H9 (cell line): ENCODE measurements around the gene DNAJC17. TPM values are rescaled to one million over a fixed set of nuclear protein-coding genes. Genes with fewer than 3 reads are reported as not detected.

Experiments
- DNase-seq: peaks from one replicate; pipeline ENCODE4 v3.0.0-alpha.2; 2017
- H2AFZ ChIP-seq: one replicate; pipeline ENCODE4 v1.6.1; 2013; ENCODE audit warnings: mild to moderate bottlenecking, low read length, control low read depth, moderate library complexity
- H2AK5ac ChIP-seq: 2 replicates; pipeline ENCODE4 v1.6.1; 2013; ENCODE audit warnings: low read length, control low read depth, mixed read lengths; ENCODE audit not compliant: insufficient read length
- H2BK120ac ChIP-seq: one replicate; pipeline ENCODE4 v1.6.1; 2013; ENCODE audit warnings: low read depth, mild to moderate bottlenecking, low read length, control low read depth, inconsistent platforms; ENCODE audit not compliant: poor library complexity, severe bottlenecking
- H2BK12ac ChIP-seq: 2 replicates; pipeline ENCODE4 v1.6.1; 2013; ENCODE audit warnings: low read length, control low read depth, mixed read lengths, low read depth; ENCODE audit not compliant: insufficient read length
- H2BK15ac ChIP-seq: 2 replicates; pipeline ENCODE4 v1.6.1; 2013; ENCODE audit warnings: low read depth, low read length, control low read depth
- H2BK20ac ChIP-seq: one replicate; pipeline ENCODE4 v1.6.1; 2013; ENCODE audit warnings: low read depth, mild to moderate bottlenecking, low read length, control low read depth, inconsistent platforms; ENCODE audit not compliant: poor library complexity, severe bottlenecking
- H2BK5ac ChIP-seq: 2 replicates; pipeline ENCODE4 v1.6.1; 2013; ENCODE audit warnings: low read length, control low read depth, mixed read lengths; ENCODE audit not compliant: insufficient read length
- H3K14ac ChIP-seq: 2 replicates; pipeline ENCODE4 v1.6.1; 2013; ENCODE audit warnings: low read length, control low read depth; ENCODE audit not compliant: insufficient read depth
- H3K18ac ChIP-seq: 2 replicates; pipeline ENCODE4 v1.6.1; 2013; ENCODE audit warnings: low read depth, mild to moderate bottlenecking, mixed read lengths, low read length, control low read depth; ENCODE audit not compliant: insufficient read length
- H3K23ac ChIP-seq: 2 replicates; pipeline ENCODE4 v1.6.1; 2013; ENCODE audit warnings: low read length, control low read depth, mixed read lengths, low read depth; ENCODE audit not compliant: insufficient read length
- H3K23me2 ChIP-seq: 2 replicates; pipeline ENCODE4 v1.6.1; 2013; ENCODE audit warnings: low read depth, mild to moderate bottlenecking, mixed read lengths, low read length, control low read depth; ENCODE audit not compliant: insufficient read length, poor library complexity, severe bottlenecking
- H3K27ac ChIP-seq: 2 replicates; pipeline ENCODE4 v1.5.1; 2013; ENCODE audit warnings: low read length, control low read depth, mixed read lengths, low read depth; ENCODE audit not compliant: insufficient read length
- H3K27me3 ChIP-seq: 2 replicates; pipeline ENCODE4 v1.6.1; 2013; ENCODE audit warnings: low read length, control low read depth, inconsistent platforms; ENCODE audit not compliant: insufficient read depth
- H3K4ac ChIP-seq: 2 replicates; pipeline ENCODE4 v1.6.1; 2013; ENCODE audit warnings: low read depth, mild to moderate bottlenecking, control low read depth, inconsistent platforms, low read length, moderate library complexity
- H3K4me1 ChIP-seq: 2 replicates; pipeline ENCODE4 v1.6.1; 2013; ENCODE audit warnings: low read length, control low read depth, inconsistent platforms; ENCODE audit not compliant: insufficient read depth
- H3K4me2 ChIP-seq: 2 replicates; pipeline ENCODE4 v1.6.1; 2013; ENCODE audit warnings: low read length, control low read depth, mixed read lengths; ENCODE audit not compliant: insufficient read length, insufficient read depth
- H3K56ac ChIP-seq: 2 replicates; pipeline ENCODE4 v1.6.1; 2013; ENCODE audit warnings: low read depth, mild to moderate bottlenecking, mixed read lengths, low read length, control low read depth; ENCODE audit not compliant: insufficient read length
- H3K79me1 ChIP-seq: 2 replicates; pipeline ENCODE4 v1.6.1; 2013; ENCODE audit warnings: low read depth, mild to moderate bottlenecking, moderate library complexity, low read length, control low read depth, inconsistent platforms; ENCODE audit not compliant: insufficient read depth, poor library complexity, severe bottlenecking
- H3K79me2 ChIP-seq: 2 replicates; pipeline ENCODE4 v1.6.1; 2013; ENCODE audit warnings: low read length, control low read depth, inconsistent platforms; ENCODE audit not compliant: insufficient read depth
- H3K9ac ChIP-seq: 2 replicates; pipeline ENCODE4 v1.6.1; 2013; ENCODE audit warnings: low read length, control low read depth, mixed read lengths; ENCODE audit not compliant: insufficient read length; ENCODE audit errors: extremely low read depth
- H3K9me3 ChIP-seq: one replicate; pipeline ENCODE4 v1.6.1; 2013; ENCODE audit warnings: low read depth, low read length, inconsistent platforms; ENCODE audit not compliant: control insufficient read depth
- H3T11ph ChIP-seq: one replicate; pipeline ENCODE4 v1.6.1; 2013; ENCODE audit warnings: mild to moderate bottlenecking, low read length, control low read depth, inconsistent platforms
- H4K20me1 ChIP-seq: one replicate; pipeline ENCODE4 v1.6.1; 2013; ENCODE audit not compliant: control insufficient read depth, insufficient read length, insufficient read depth
- H4K5ac ChIP-seq: 2 replicates; pipeline ENCODE4 v1.6.1; 2013; ENCODE audit warnings: low read depth, mild to moderate bottlenecking, mixed read lengths, low read length, control low read depth; ENCODE audit not compliant: insufficient read length
- H4K8ac ChIP-seq: replicated peaks from 2 replicates; pipeline ENCODE4 v1.6.1; 2013; ENCODE audit warnings: low read length, control low read depth, mixed read lengths, low read depth; ENCODE audit not compliant: insufficient read length
- H4K91ac ChIP-seq: 2 replicates; pipeline ENCODE4 v1.6.1; 2013; ENCODE audit warnings: low read depth, mild to moderate bottlenecking, moderate library complexity, mixed read lengths, low read length, control low read depth; ENCODE audit not compliant: insufficient read length
- H3K27ac Mint-ChIP-seq, 3 experiments: 2 replicates in 2 of 3; 3 replicates in 1 of 3; pipeline ENCODE4 v1.8.0; 2020 to 2021; ENCODE audit warnings: mixed read lengths in 3 of 3, mild to moderate bottlenecking in 1 of 3, moderate library complexity in 1 of 3
- H3K27me3 Mint-ChIP-seq: 2 replicates; pipeline ENCODE4 v1.8.0; 2021; ENCODE audit warnings: low read depth, mild to moderate bottlenecking, moderate library complexity, mixed read lengths
- H3K36me3 Mint-ChIP-seq, 3 experiments: 2 replicates in 2 of 3; 3 replicates in 1 of 3; pipeline ENCODE4 v1.8.0; 2020 to 2021; ENCODE audit warnings: low read depth in 3 of 3, mixed read lengths in 3 of 3; ENCODE audit not compliant: insufficient read depth in 1 of 3
- H3K4me1 Mint-ChIP-seq, 2 experiments: 2 replicates each; pipeline ENCODE4 v1.8.0; 2020; ENCODE audit warnings: mixed read lengths in 2 of 2
- H3K4me3 Mint-ChIP-seq, 2 experiments: 2 replicates in 1 of 2; 3 replicates in 1 of 2; pipeline ENCODE4 v1.8.0; 2020 to 2021; ENCODE audit warnings: mild to moderate bottlenecking in 2 of 2, mixed read lengths in 2 of 2, moderate library complexity in 1 of 2
- H3K9me3 Mint-ChIP-seq, 2 experiments: 2 replicates in 1 of 2; 3 replicates in 1 of 2; pipeline ENCODE4 v1.8.0; 2020; ENCODE audit warnings: mild to moderate bottlenecking in 2 of 2, mixed read lengths in 2 of 2, moderate library complexity in 1 of 2
- WGBS: extraction: QIAGEN DNeasy Blood & Tissue Kit; methylation state at CpG from one replicate; pipeline ENCODE4 v1.1.7; 2013; ENCODE audit warnings: missing lambda C conversion rate, low lambda C conversion rate, mixed read lengths; ENCODE audit not compliant: insufficient read length; ENCODE audit errors: extremely low coverage; 5-methylcytosine and 5-hydroxymethylcytosine counted together
- total RNA-seq: library from RNA; stranded (reverse); gene quantifications from 2 replicates; pipeline ENCODE4 v1.2.1, GENCODE V29; 2021
- TF ChIP-seq, protein P1 (sequence below): fragments of 200-600 bp; sonication (generic); conservative IDR thresholded peaks from 3 replicates; pipeline ENCODE4 v1.8.0; 2021; ENCODE audit warnings: antibody characterized with exemption, mild to moderate bottlenecking

Gene DNAJC17
- total RNA-seq, 1 experiment from 2014 or later: 38.3 TPM

DNA sequence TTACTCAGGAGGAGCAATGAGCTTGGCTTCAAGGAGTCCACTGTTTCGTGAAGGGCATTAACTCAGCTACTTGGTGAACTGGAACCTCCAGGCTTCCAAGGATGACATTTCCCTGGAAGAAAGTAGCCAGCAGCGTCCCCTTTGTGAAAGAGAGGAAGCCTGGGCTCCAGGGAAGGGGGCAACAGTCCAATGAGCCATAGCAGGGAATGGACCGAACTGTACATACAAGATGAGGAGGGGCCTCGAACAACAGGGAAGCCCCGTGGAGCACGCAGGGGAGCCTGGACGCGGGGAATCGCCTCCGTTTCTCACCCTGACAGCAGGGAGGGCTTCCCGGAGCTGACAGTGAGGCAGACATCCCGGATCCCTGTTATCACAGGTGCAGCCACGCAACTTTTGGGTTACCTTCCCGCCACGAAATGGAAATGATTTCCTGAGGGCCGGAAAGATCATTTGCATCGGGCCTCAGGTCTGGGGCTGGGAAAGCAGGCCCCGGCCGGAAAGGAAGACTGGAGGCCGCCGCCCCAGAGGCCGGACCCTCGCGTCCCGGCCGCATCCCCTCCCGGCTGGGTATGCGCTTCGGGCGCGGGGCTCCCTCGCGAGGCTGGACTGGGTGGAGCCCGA lies 36.1 kb upstream of the DNAJC17 start:
- Histone ChIP-seq H3K9ac (peak overlapping the region; percentile 56), H3K4me1 (peaks cover 17% of the 10 kb centered on the region), H3K56ac (no peak overlapping the region), H2AK5ac (no peak overlapping the region), H3K79me1 (peaks cover 5% of the 10 kb centered on the region), H3K18ac (no peak overlapping the region), H2BK5ac (no peak overlapping the region), H4K91ac (no peak overlapping the region), H2BK15ac (no peak overlapping the region), H3K23me2 (peaks cover 11% of the 10 kb centered on the region), H2BK120ac (no peak overlapping the region), H2AFZ (no peak overlapping the region), H3K79me2 (peaks cover 8% of the 10 kb centered on the region; the same call in 1 of the 2 replicates), H3K9me3 (no peaks in the 10 kb centered on the region), H2BK20ac (no peak overlapping the region), H3K14ac (peak overlapping the region; percentile 34; the same call in 1 of the 2 replicates), H3K4ac (no peak overlapping the region), H3K27ac (no peak overlapping the region), H3K4me2 (peak overlapping the region; percentile 71), H3K23ac (no peak overlapping the region), H4K20me1 (no peaks in the 10 kb centered on the region), H4K5ac (no peak overlapping the region), H2BK12ac (no peak overlapping the region), H4K8ac (no peak overlapping the region), H3K27me3 (no peaks in the 10 kb centered on the region), H3T11ph (no peak overlapping the region)
- DNase-seq: no peak
- no CpG with 5 or more reads among the region's 34 CpGs for whole genome bisulfite sequencing
- peak overlapping the region; percentile 87 to 94 for H3K4me3 Mint-ChIP-seq
- peaks cover 16 to 27% (median 19%) of the 10 kb centered on the region in 3 experiments for H3K36me3 Mint-ChIP-seq
- no peaks in the 10 kb centered on the region for H3K9me3 Mint-ChIP-seq
- H3K27me3 Mint-ChIP-seq: peaks cover 4% of the 10 kb centered on the region
- H3K27ac Mint-ChIP-seq: peak overlapping the region in 2 of 3 experiments; percentile 40 to 73; a peak in 2 of 7 replicates
- peaks cover 41% of the 10 kb centered on the region in 2 experiments for H3K4me1 Mint-ChIP-seq
- TF ChIP-seq, protein P1, sequence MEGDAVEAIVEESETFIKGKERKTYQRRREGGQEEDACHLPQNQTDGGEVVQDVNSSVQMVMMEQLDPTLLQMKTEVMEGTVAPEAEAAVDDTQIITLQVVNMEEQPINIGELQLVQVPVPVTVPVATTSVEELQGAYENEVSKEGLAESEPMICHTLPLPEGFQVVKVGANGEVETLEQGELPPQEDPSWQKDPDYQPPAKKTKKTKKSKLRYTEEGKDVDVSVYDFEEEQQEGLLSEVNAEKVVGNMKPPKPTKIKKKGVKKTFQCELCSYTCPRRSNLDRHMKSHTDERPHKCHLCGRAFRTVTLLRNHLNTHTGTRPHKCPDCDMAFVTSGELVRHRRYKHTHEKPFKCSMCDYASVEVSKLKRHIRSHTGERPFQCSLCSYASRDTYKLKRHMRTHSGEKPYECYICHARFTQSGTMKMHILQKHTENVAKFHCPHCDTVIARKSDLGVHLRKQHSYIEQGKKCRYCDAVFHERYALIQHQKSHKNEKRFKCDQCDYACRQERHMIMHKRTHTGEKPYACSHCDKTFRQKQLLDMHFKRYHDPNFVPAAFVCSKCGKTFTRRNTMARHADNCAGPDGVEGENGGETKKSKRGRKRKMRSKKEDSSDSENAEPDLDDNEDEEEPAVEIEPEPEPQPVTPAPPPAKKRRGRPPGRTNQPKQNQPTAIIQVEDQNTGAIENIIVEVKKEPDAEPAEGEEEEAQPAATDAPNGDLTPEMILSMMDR: no peak
